Globus pallidus (tissue), 1 donor: ENCODE results near the gene MAMDC4.
"Not testable (repeated sequence)": the region's sequence is repeated elsewhere in the genome, so short reads cannot be mapped to it uniquely, and the experiment has no call there.

ENCODE experiments used
- DNase-seq: peaks from one replicate; pipeline ENCODE4 v3.0.0-alpha.2; 2015; ENCODE audit warnings: low spot score

The MAMDC4 gene

DNA sequence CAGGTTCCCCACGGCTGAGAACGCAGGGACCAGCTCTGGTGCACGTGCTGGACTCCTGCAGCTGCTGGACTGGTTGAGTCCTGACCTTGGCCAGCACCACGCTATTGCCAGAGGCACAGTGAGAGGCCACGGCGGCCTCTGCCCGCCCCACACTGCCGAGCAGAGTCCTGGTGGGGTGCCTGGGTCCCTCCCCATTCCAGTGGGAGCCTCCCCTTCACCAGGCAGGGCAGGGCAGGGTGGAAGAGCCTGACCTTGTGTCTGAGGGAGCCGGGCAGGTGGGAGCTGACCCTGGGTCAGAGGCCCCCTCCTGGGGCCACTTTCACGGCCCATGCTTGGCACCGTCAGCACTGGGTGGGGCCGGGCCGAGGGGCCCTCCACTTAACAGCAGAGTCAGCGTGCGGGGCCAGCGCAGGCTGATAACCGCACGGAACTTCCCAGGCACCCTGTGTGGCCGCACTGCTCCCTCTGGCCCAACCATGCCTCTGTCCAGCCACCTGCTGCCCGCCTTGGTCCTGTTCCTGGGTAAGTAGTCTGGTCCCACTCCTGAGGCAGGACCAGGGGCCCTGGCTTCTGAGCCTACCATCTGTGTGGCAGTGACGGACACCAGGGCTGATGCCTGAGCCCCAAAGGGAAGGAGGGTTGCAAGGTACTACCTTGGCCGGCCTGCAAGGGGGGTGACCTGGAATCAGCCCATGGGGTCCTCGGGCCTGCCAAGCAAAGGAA, at the start of gene MAMDC4:
Gene MAMDC4 (plus strand): TSS at position 406 of the 723 bp plus-strand sequence. CDS start 71 bp downstream, at position 477.
- no peak for DNase-seq

GRCh38 chr9:136803009-136803550, 49.1 kb upstream of the MAMDC4 start:
- DNase-seq = not testable (repeated sequence)

DNA sequence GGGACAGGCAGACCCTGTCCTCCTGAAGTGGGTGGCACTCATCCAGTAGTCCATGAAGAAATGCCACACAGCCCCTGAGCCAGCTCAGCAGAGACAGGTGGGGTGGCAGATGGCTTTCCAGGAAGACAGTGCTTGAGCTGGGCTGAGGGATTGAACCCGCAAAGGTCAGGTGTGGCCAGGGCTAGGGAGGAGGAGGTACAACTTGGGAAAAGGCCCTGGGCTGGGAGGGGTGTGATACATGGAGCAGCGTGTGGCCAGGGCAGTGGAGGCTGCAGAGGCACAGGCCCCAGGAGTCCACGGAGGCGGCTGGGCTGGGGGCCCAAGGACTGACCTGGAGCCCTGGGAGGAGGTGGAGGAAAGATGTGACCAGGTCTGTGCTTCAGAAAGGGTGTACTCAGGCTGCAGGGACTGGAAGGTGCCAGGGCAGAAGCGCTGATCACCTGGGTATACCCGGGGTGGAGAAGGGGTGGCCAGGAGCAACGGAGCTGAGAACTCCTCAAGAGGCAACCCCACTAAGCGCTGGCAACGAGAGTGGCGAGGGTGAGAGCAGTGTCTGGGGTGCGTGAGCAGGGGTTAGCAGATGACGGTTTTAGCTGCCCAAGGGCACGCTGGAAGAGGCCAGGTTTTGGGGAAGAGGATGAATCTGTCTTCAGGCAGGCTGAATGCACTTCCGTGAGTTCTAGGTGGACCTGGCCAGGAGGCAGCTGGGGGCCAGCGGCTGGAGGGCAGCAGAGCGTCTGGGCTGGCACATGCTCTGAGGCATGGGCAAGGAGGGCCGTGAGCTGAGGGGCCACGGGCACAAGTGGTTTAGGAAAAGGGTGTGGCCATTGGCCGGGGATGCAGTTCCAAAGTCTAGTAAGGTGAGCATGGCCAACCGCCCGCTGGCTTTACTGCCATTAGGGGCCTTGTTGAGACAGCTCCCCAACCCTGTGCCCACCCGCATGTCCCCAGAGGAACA, 48.3 kb upstream of the MAMDC4 start:
- DNase-seq = no peak

DNA sequence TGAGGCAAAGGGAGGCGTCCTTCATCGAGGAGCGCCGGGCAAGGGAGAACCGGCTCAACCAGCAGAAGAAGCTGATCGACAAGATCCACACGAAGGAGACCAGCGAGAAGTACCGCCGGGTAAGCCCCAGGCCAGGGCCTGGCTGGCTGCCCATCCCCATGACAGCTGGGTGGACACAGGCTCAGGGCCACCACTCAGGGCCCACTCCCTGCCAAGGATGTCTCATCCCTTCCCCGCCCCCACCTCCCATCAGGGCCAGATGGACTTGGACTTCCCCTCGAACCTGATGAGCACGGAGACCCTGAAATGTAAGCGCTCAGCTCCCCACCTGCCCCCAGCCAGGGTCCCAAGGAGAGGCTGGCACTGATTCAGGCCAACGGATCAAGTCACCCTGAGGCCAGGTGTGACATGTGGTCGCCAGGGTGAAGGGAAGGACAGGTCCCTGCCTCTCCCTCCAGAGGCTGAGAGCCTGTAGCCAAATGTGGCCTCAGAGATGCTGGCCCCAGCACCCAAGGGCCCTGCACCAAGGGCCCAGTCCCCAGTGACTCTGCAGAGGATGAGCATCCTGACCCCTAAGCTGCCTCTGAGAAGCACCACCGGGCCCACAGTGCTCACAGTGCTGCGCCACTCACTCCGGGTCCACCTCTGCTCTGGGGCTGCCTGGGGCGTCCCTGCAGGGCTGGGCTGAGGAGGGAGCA, 47.5 kb upstream of the MAMDC4 start:
- no peak for DNase-seq

- DNase-seq = no peak
Measured at GRCh38 chr9:136805207-136805740, 46.9 kb upstream of the MAMDC4 start.

- DNase-seq = no peak
Measured at GRCh38 chr9:136806067-136806466, 46.1 kb upstream of the MAMDC4 start.

- DNase-seq = no peak
Measured at GRCh38 chr9:136806631-136807201, 45.4 kb upstream of the MAMDC4 start.

DNA sequence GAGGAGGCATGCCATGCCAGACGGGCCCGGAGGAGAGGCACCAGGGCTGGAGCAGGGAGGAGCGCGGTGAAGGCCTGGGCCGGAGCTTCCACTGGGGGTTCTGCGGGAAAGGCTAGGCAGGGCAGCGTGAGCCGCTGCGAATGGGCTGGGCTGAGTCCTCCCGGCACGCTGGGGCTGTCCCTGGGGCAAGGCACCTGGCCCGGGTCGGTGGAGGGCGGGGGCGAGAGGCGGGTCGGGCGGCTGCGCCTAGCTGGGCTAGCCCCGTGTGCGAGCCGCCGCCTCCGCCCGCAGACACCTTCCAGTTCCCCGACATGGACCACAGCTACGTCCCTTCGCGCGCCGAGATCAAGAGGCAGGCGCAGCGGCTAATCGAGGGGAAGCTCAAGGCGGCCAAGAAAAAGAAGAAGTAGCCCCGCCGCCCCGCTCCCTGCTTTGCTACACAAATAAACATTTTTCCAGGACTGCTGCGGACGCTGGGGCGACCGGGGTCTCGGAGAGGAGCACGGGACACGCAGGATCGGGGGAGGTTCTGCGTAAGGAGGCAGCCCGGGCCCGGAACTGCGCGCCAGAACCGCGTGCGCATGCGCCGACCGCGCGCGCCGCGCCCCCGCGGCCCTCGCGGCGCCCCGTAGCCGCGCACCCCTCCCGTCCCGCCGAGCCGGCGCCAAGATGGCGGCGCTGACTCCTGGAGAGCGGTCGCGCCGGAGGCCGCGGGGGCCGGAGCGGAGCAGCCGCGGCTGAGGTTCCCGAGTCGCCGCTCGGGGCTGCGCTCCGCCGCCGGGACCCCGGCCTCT, 44.7 kb upstream of the MAMDC4 start, which contains the start of gene RABL6:
Gene RABL6 (plus strand): TSS at position 668 of the 794 bp plus-strand sequence. CDS start 249 bp downstream, outside the sequence.
- peak; percentile 62 for DNase-seq

DNA sequence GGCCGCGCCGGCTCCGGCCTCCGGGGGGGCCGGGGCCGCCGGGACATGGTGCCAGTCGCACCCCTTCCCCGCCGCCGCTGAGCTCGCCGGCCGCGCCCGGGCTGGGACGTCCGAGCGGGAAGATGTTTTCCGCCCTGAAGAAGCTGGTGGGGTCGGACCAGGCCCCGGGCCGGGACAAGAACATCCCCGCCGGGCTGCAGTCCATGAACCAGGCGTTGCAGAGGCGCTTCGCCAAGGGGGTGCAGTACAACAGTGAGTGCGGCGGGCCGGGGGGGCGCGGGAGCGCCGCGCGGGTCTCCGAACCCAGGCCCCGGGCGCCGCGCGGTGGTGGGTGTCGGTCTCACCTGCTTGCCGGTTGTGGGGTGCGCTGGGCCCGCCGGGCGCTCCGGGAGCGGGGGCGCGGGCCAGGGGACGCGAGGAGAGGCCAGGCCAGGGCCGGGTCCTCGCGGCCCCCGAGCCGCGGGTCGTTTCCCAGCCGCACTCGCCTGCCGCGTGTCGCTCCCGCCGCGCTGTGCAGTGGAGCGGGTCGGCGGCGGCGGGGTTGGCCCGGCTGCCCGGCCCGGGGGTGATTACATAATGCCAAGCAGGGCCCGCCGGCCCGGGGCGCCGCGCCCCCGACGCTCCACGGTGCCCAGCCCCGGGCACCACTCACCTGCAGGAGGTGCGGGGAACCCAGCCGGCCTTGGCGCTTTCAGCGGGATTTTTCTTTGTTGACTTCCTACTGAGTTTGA, 43.9 kb upstream of the MAMDC4 start:
- no peak for DNase-seq

DNA sequence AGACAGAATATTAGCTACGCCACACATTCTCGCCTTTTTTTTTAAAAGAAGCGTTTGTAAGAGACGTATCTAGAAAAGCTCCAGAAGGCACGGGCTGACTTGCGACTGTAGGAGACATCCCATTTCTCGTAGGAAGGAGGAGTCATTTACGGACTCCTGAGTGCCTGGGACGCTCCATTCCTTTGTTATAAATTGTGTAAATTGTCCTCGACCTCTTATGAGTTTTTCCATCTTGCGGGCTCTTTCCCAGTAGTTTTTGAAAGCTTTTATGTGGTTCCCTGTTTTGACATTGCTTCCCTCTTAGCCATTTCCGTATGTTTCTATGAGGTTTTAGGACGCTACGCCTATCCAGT, 43.4 kb upstream of the MAMDC4 start:
- DNase-seq = no peak

GRCh38 chr9:136814725-136815421, 37.3 kb upstream of the MAMDC4 start:
- DNase-seq = no peak

DNA sequence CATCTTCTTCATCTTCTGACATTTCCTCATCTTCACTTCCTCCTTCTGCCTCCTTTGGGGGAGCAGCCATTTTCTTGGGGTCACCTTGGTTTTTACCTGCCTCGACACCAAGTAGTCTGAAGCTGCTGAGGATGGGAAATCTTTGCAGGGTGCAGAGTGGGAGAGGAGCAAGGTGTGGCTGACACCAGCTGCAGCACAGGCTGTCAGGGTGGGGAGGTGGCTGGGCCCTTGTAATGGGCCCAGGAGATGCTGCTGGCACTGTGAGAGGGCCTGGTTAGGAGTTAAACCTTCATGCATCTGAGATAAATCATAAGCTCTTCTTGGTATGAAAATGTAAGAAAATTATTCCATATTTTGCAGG, 36.7 kb upstream of the MAMDC4 start:
- no peak for DNase-seq

GRCh38 chr9:136820971-136821825, 30.9 kb upstream of the MAMDC4 start:
- no peak for DNase-seq

GRCh38 chr9:136821826-136822544, 30.2 kb upstream of the MAMDC4 start:
- DNase-seq = no peak

DNA sequence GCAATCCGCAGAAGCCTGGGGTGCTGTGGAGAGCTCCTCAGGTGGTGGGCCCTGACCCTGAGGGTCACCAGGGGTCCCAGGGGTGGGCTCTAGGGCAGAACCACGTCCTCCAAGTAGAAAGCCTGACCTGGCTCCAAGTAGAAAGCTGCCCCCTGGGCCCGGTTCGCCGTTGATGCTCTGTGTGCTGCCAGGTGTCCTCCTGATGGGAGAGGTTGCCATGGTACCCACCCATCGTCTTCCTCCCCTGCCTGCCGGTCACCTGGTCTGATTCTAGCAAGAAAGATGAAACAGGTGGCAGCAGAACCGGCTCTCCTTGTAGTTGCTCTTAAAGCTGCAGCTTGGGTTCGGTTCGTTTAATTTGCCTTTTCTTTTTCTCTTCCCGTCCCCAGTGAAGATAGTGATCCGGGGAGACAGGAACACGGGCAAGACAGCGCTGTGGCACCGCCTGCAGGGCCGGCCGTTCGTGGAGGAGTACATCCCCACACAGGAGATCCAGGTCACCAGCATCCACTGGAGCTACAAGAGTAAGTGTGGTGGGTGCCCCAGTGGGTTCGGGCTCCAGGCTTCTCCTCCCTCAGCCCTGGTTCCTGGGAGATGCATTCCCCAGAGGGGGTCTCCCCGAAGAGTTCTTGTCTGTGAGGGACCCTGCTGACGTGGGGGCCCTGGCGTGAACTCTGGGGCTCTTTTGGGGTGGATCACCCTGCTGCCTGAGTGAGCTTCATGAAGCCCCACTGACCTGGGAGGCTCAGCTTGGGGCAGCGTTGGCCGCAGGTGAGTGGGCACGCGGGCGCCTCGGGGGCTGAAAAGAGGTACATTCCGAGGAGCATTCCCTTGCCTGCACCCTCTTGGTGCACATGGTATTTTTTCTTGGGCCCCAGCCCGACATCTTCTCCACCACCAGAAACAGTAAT, 28.8 kb upstream of the MAMDC4 start:
- no peak for DNase-seq

- no peak for DNase-seq
Measured at GRCh38 chr9:136824496-136825225, 27.5 kb upstream of the MAMDC4 start.
